Measurements from ENCODE around the gene CCBE1.

CCBE1 gene

DNA sequence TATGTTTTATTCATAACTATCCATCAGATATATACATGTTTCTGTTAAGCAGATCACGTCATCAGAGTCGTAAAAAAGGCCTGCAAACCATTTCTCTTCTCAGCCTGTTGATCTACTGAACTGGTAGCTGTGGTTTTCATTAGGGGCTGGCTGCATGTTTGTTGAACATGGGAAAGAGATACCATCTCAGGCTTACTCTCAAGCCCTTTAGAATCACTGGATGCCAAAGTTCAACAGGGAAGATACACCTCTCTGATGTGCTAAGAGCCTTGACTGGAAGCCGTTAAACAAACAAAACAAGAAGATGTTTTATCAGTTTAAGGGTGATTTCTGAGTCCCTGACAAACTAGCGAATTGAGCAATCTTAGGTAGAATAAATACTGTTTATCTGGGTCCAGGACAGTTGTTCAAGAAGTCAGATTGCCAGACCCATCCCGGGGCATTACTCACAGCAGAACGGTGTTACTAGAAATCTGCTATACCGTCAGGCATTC, 243.7 kb downstream of the CCBE1 start:
- Histone ChIP-seq H3K4me1 (peaks cover 9% of the 10 kb centered on the region), H3K4me3 (ENCODE audit: low read depth, low read length) (no peak overlapping the region), H3K27me3 (no peaks in the 10 kb centered on the region), H3K36me3 (no peaks in the 10 kb centered on the region), H3K9me3 (no peaks in the 10 kb centered on the region)
- TF ChIP-seq, protein P1, sequence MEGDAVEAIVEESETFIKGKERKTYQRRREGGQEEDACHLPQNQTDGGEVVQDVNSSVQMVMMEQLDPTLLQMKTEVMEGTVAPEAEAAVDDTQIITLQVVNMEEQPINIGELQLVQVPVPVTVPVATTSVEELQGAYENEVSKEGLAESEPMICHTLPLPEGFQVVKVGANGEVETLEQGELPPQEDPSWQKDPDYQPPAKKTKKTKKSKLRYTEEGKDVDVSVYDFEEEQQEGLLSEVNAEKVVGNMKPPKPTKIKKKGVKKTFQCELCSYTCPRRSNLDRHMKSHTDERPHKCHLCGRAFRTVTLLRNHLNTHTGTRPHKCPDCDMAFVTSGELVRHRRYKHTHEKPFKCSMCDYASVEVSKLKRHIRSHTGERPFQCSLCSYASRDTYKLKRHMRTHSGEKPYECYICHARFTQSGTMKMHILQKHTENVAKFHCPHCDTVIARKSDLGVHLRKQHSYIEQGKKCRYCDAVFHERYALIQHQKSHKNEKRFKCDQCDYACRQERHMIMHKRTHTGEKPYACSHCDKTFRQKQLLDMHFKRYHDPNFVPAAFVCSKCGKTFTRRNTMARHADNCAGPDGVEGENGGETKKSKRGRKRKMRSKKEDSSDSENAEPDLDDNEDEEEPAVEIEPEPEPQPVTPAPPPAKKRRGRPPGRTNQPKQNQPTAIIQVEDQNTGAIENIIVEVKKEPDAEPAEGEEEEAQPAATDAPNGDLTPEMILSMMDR (IDR thresholded peaks at IDR 0.05; ENCODE audit: low read depth, low read length) = no peak
- DNase-seq = peak; percentile 12

DNA sequence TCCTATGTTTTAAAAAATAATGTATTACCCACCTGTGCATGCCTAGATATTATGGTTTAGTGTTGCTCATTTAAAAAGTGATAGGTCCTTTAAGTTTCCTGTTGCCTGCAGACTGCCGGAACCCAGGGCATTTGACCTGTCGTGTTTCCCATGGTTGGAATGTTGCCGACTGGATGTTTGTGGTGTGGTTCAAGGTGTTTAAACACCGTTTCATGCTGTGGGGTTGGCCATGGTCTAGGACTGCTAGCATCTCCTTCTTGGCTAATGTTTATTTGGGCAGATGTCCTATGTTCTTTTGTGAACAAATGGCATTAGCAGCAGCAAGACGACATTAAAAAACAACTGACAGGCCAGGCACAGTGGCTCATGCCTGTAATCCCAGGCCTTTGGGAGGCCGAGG, 245.3 kb downstream of the CCBE1 start:
- no peak for DNase-seq
- Histone ChIP-seq H3K27me3 (no peaks in the 10 kb centered on the region), H3K4me1 (peaks cover 9% of the 10 kb centered on the region), H3K9me3 (no peaks in the 10 kb centered on the region), H3K4me3 (ENCODE audit: low read depth, low read length) (no peak overlapping the region), H3K36me3 (no peaks in the 10 kb centered on the region)
- TF ChIP-seq, protein P1 (IDR thresholded peaks at IDR 0.05; ENCODE audit: low read depth, low read length) = no peak

DNA sequence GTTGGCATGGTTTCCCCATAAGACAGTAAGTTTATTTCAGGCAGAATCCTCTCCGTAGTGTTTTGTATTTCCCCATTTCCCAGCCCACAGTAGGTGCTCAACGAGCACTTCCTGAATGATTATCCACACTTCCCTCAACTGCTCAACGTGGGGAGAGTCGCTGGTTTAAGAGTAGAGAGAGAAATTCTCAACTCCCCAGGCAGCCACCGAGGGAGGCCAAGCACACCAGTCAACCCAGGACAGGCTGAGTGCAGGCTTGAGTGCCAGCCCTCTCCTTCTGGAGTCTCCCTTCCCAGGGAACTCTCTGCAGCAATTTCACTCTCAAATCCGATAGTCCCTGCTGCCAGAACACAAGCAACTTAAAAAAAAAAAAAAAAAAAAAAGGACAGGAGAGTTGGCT, 246.2 kb downstream of the CCBE1 start:
- Histone ChIP-seq H3K27me3 (no peaks in the 10 kb centered on the region), H3K4me1 (peaks cover 9% of the 10 kb centered on the region), H3K4me3 (ENCODE audit: low read depth, low read length) (no peak overlapping the region), H3K36me3 (no peaks in the 10 kb centered on the region), H3K9me3 (no peaks in the 10 kb centered on the region)
- TF ChIP-seq, protein P1 (IDR thresholded peaks at IDR 0.05; ENCODE audit: low read depth, low read length) = no peak
- DNase-seq = no peak

DNA sequence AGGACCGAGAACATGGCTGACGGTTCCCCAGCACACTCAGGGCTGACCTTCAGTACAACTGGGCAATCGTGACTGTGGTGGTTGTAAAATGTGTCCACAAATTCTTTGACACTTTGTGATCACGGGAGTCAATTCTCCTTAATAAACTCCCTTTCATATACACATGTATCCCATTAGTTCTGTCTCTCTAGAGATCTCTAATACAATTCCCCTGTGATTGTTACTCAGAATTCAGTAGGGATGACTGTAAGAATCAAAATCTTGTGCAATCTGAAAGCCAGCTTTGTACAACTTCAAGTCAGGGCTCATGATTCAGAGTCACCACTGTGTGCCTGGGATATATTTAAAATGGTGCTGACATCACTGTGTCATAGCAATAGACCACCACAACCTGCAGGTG, 248.7 kb downstream of the CCBE1 start:
- Histone ChIP-seq H3K9me3 (no peaks in the 10 kb centered on the region), H3K36me3 (no peaks in the 10 kb centered on the region), H3K4me1 (no peaks in the 10 kb centered on the region), H3K4me3 (ENCODE audit: low read depth, low read length) (no peak overlapping the region), H3K27me3 (no peaks in the 10 kb centered on the region)
- TF ChIP-seq, protein P1 (IDR thresholded peaks at IDR 0.05; ENCODE audit: low read depth, low read length) = no peak
- DNase-seq = no peak

DNA sequence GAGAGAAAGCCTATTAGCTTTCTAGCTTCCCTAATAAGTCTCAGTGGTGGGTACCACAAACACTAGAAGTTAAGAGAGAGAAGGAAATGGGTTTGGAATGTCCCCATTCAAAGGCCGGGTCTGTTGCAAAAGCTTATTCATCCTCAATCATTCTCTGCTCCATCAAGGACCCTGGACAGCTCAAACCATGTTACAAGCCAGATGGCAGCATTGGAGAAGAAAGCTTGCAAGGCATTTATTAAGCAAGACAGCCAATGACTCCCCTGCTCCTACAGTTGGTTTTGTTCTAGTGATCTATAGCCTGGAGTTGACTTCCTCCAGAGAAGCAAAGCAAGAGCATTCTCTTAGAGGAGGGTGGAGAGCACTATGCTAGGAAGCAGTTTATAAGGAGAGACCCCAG, 251.2 kb downstream of the CCBE1 start:
- Histone ChIP-seq H3K4me3 (ENCODE audit: low read depth, low read length) (no peak overlapping the region), H3K36me3 (no peaks in the 10 kb centered on the region), H3K27me3 (no peaks in the 10 kb centered on the region), H3K4me1 (no peaks in the 10 kb centered on the region), H3K9me3 (no peaks in the 10 kb centered on the region)
- DNase-seq = no peak
- TF ChIP-seq, protein P1 (IDR thresholded peaks at IDR 0.05; ENCODE audit: low read depth, low read length) = no peak

DNA sequence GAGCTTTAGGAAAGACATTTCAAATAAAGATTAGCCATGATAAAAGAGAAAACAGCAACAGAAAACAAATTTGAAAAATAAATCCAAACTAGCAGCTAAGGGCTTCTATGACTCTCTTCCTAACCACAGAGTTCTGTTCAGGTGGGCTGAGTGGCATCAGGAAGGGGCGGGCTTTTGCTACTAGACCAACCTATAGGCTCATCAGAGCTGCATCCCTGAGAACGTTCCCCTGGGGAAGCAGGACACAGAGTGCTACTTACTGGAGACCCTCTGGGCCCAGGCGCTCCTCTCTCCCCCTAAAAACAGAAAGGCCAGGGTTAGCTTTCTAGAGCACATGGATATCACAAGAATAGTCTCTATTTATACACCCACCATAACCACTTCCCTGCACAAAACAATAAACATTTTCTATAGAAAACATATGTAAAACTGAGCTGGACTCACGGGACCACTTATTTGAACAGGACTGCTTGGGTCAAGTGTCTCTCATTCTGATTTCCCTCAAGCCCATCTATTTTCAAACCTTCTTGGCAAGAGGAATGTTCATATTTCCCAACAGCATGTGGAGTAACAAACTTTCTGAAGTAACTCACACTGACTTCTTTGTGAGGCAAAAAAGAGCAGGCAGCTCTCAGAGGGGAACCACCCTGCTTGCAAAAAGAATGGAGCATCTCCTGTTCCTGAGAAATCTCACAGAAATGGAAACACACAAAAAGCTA, 259.2 kb downstream of the CCBE1 start:
- TF ChIP-seq, protein P1 (IDR thresholded peaks at IDR 0.05; ENCODE audit: low read depth, low read length) = no peak
- Histone ChIP-seq H3K4me1 (no peaks in the 10 kb centered on the region), H3K36me3 (no peaks in the 10 kb centered on the region), H3K4me3 (ENCODE audit: low read depth, low read length) (no peak overlapping the region), H3K27me3 (no peaks in the 10 kb centered on the region), H3K9me3 (no peaks in the 10 kb centered on the region)
- DNase-seq = no peak
